Endothelial cell of hepatic sinusoid (primary cell): ENCODE results near the gene ENG.
"Not testable (repeated sequence)": the region's sequence is repeated elsewhere in the genome, so short reads cannot be mapped to it uniquely, and the experiment has no call there.

Experiments
- in situ Hi-C: cut with HindIII; loops from 2 replicates; pipeline ENCODE4 v1.10.0; 2017; ENCODE audit warnings: low sequenced_read_pairs

ENG gene

GRCh38 chr9:127801955-127802575 is 52.4 kb downstream of the ENG start:
- in situ Hi-C loops: no loop called here

- in situ Hi-C loops: no loop called here
Measured at GRCh38 chr9:127796852-127797370, 57.5 kb downstream of the ENG start.

GRCh38 chr9:127796225-127796813 is 58.1 kb downstream of the ENG start:
- in situ Hi-C loops: no loop called here

- in situ Hi-C loops: no loop called here
Measured at GRCh38 chr9:127794001-127794791, 60.3 kb downstream of the ENG start.

- in situ Hi-C loops: no loop called here
Measured at GRCh38 chr9:127793093-127793708, 61.3 kb downstream of the ENG start.

- in situ Hi-C loops: no loop called here
Measured at GRCh38 chr9:127792417-127793031, 61.9 kb downstream of the ENG start.

GRCh38 chr9:127791085-127791484 is 63.4 kb downstream of the ENG start:
- in situ Hi-C loops: no loop called here

- in situ Hi-C loops: no loop called here
Measured at GRCh38 chr9:127790094-127790855, 64.2 kb downstream of the ENG start.

- in situ Hi-C loops: no loop called here
Measured at GRCh38 chr9:127789179-127789578, 65.3 kb downstream of the ENG start.

GRCh38 chr9:127788337-127789011 is 66.0 kb downstream of the ENG start:
- in situ Hi-C loops: no loop called here

- in situ Hi-C loops: no loop called here
Measured at GRCh38 chr9:127786773-127787104, 67.7 kb downstream of the ENG start.

GRCh38 chr9:127785933-127786772 is 68.3 kb downstream of the ENG start, which contains the start of gene CDK9:
TSS of gene CDK9 (plus strand) at chr9:127786034. CDS start at chr9:127786149, 115 bp downstream.
- in situ Hi-C loops: no loop called here

- in situ Hi-C loops: no loop called here
Measured at GRCh38 chr9:127785023-127785932, 69.2 kb downstream of the ENG start.

GRCh38 chr9:127783111-127784008 is 71.1 kb downstream of the ENG start:
- in situ Hi-C loops: no loop called here

GRCh38 chr9:127781806-127782205 is 72.7 kb downstream of the ENG start:
- in situ Hi-C loops: no loop called here

- in situ Hi-C loops: not testable (repeated sequence)
Measured at GRCh38 chr9:127780909-127781308, 73.5 kb downstream of the ENG start.
